HL-60 (cell line): ENCODE results near the gene LIMK2.

ENCODE experiments used
- DNase-seq, 2 experiments: peaks; one replicate each; pipeline ENCODE4 v3.0.0-alpha.2; 2010 to 2020; ENCODE audit warnings: low read depth in 1 of 2, low spot score in 1 of 2
- H3K27ac ChIP-seq: fragments of 250-450 bp; sonication (Bioruptor Pico); replicated peaks from 2 replicates; pipeline ENCODE4 v1.5.1; 2020; ENCODE audit warnings: mild to moderate bottlenecking, moderate library complexity
- H3K27me3 ChIP-seq: fragments of 250-450 bp; sonication (Bioruptor Pico); 2 replicates; pipeline ENCODE4 v1.5.1; 2021; ENCODE audit warnings: mild to moderate bottlenecking, moderate library complexity; ENCODE audit not compliant: insufficient read depth, poor library complexity, severe bottlenecking
- H3K4me3 ChIP-seq: replicated peaks from 2 replicates; pipeline ENCODE4 v1.5.1; 2011; ENCODE audit warnings: mild to moderate bottlenecking, control low read depth, low read length; ENCODE audit not compliant: insufficient read depth
- GABPA ChIP-seq: IDR thresholded peaks from 2 replicates; pipeline ENCODE4 v1.6.1; 2012; ENCODE audit warnings: low read depth
- POLR2AphosphoS5 ChIP-seq: IDR thresholded peaks from 2 replicates; pipeline ENCODE4 v1.6.1; 2012; ENCODE audit warnings: low read depth
- SPI1 ChIP-seq: IDR thresholded peaks from 2 replicates; pipeline ENCODE4 v1.6.1; 2012; ENCODE audit warnings: low read depth, mild to moderate bottlenecking, borderline replicate concordance
- TF ChIP-seq, protein P1 (sequence below): IDR thresholded peaks from one replicate; pipeline ENCODE4 v1.5.1; 2011; ENCODE audit warnings: low read length, control low read depth, inconsistent platforms; ENCODE audit not compliant: insufficient read depth
- TF ChIP-seq, protein P2 (sequence below): IDR thresholded peaks from 2 replicates; pipeline ENCODE4 v1.6.1; 2012; ENCODE audit warnings: low read depth; ENCODE audit not compliant: insufficient replicate concordance

LIMK2 gene

DNA sequence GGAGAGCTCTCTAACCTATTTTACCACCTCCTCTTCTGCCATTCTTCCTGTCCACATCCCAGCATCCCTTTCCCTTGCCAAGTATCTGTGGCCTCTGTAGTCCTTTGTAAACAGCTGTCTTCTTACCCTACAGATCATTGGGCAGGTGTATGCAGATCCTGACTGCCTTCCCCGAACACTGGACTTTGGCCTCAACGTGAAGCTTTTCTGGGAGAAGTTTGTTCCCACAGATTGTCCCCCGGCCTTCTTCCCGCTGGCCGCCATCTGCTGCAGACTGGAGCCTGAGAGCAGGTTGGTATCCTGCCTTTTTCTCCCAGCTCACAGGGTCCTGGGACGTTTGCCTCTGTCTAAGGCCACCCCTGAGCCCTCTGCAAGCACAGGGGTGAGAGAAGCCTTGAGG is 62.9 kb downstream of the LIMK2 start:
- TF ChIP-seq, protein P1, sequence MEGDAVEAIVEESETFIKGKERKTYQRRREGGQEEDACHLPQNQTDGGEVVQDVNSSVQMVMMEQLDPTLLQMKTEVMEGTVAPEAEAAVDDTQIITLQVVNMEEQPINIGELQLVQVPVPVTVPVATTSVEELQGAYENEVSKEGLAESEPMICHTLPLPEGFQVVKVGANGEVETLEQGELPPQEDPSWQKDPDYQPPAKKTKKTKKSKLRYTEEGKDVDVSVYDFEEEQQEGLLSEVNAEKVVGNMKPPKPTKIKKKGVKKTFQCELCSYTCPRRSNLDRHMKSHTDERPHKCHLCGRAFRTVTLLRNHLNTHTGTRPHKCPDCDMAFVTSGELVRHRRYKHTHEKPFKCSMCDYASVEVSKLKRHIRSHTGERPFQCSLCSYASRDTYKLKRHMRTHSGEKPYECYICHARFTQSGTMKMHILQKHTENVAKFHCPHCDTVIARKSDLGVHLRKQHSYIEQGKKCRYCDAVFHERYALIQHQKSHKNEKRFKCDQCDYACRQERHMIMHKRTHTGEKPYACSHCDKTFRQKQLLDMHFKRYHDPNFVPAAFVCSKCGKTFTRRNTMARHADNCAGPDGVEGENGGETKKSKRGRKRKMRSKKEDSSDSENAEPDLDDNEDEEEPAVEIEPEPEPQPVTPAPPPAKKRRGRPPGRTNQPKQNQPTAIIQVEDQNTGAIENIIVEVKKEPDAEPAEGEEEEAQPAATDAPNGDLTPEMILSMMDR = no peak
- no peak for TF ChIP-seq SPI1
- no peak for TF ChIP-seq POLR2AphosphoS5
- TF ChIP-seq GABPA = no peak
- TF ChIP-seq, protein P2, sequence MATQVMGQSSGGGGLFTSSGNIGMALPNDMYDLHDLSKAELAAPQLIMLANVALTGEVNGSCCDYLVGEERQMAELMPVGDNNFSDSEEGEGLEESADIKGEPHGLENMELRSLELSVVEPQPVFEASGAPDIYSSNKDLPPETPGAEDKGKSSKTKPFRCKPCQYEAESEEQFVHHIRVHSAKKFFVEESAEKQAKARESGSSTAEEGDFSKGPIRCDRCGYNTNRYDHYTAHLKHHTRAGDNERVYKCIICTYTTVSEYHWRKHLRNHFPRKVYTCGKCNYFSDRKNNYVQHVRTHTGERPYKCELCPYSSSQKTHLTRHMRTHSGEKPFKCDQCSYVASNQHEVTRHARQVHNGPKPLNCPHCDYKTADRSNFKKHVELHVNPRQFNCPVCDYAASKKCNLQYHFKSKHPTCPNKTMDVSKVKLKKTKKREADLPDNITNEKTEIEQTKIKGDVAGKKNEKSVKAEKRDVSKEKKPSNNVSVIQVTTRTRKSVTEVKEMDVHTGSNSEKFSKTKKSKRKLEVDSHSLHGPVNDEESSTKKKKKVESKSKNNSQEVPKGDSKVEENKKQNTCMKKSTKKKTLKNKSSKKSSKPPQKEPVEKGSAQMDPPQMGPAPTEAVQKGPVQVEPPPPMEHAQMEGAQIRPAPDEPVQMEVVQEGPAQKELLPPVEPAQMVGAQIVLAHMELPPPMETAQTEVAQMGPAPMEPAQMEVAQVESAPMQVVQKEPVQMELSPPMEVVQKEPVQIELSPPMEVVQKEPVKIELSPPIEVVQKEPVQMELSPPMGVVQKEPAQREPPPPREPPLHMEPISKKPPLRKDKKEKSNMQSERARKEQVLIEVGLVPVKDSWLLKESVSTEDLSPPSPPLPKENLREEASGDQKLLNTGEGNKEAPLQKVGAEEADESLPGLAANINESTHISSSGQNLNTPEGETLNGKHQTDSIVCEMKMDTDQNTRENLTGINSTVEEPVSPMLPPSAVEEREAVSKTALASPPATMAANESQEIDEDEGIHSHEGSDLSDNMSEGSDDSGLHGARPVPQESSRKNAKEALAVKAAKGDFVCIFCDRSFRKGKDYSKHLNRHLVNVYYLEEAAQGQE = no peak
- DNase-seq = no peak
- Histone ChIP-seq H3K4me3 (no peak overlapping the region), H3K27me3 (no peaks in the 10 kb centered on the region), H3K27ac (no peak overlapping the region)

DNA sequence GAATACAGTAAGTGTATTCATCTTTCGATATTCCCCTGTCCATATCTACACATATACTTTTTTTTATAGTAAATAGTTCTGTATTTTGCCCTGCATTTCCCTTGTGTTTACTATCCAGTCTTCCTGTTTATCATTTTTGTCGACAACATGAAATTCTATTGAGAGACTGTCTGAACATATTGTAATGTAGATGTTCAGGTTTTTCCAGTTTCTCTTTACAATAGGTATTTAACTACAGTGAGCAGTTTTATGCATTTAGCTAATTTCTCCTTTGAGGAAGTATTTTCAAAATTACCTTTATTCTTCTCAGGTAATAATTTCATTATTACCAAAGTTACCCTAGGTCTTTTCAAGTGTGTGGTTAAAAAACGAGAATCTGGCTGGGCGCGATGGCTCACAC is 63.5 kb downstream of the LIMK2 start:
- TF ChIP-seq GABPA = no peak
- TF ChIP-seq SPI1 = no peak
- TF ChIP-seq, protein P2 = no peak
- TF ChIP-seq, protein P1 = no peak
- TF ChIP-seq POLR2AphosphoS5 = no peak
- Histone ChIP-seq H3K4me3 (no peak overlapping the region), H3K27me3 (no peaks in the 10 kb centered on the region), H3K27ac (no peak overlapping the region)
- no peak for DNase-seq

DNA sequence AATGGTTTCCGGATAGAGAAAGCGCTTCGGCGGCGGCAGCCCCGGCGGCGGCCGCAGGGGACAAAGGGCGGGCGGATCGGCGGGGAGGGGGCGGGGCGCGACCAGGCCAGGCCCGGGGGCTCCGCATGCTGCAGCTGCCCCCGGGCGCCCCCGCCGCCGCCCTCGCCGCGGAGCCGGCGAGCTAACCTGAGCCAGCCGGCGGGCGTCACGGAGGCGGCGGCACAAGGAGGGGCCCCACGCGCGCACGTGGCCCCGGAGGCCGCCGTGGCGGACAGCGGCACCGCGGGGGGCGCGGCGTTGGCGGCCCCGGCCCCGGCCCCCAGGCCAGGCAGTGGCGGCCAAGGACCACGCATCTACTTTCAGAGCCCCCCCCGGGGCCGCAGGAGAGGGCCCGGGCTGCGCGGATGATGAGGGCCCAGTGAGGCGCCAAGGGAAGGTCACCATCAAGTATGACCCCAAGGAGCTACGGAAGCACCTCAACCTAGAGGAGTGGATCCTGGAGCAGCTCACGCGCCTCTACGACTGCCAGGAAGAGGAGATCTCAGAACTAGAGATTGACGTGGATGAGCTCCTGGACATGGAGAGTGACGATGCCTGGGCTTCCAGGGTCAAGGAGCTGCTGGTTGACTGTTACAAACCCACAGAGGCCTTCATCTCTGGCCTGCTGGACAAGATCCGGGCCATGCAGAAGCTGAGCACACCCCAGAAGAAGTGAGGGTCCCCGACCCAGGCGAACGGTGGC is 64.5 kb downstream of the LIMK2 start:
- DNase-seq = no peak
- Histone ChIP-seq H3K27me3 (no peaks in the 10 kb centered on the region), H3K27ac (no peak overlapping the region), H3K4me3 (no peak overlapping the region)
- TF ChIP-seq POLR2AphosphoS5 (no peak), GABPA (no peak), SPI1 (no peak)
- TF ChIP-seq, protein P1 = no peak
